Measurements from ENCODE around the gene STIP1. TPM values are rescaled to one million over a fixed set of nuclear protein-coding genes. Genes with fewer than 3 reads are reported as not detected.

Gene STIP1
- polyA plus RNA-seq, 1 donor from 2014 or later = 161 TPM

DNA sequence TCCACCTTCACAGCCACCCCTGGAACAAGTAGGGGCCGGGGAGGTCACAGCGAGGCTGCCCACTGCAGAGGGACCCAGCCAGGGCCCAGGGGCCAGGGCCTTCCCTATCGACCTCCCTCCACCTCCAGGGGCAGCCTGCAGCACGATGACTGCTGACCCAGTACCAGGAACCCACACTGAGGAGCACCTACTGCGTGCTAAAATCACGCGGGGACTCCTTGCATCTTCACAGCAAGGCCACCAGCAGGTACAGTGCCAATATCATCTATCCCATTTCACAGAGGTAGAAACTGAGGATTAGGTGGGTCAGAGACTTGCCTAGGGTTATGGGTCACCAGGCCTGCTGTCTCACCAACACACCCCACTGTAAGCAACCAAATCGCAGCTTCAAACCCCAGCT is 34.6 kb upstream of the STIP1 start:
- Histone ChIP-seq H3K9ac (ENCODE audit: low read length) (no peak overlapping the region), H3K9me3 (ENCODE audit: low read length) (no peaks in the 10 kb centered on the region), H4K20me1 (ENCODE audit: insufficient read depth) (no peaks in the 10 kb centered on the region)

GRCh38 chr11:64152841-64153691 is 32.9 kb upstream of the STIP1 start:
- Histone ChIP-seq H3K9me3 (ENCODE audit: low read length) (no peaks in the 10 kb centered on the region), H4K20me1 (ENCODE audit: insufficient read depth) (no peaks in the 10 kb centered on the region), H3F3A (ENCODE audit: insufficient read depth, low read length, poor library complexity, severe bottlenecking) (no peaks in the 10 kb centered on the region), H3K27ac (ENCODE audit: low read length) (no peak overlapping the region), H3K36me3 (ENCODE audit: insufficient read depth, low read length) (no peaks in the 10 kb centered on the region), H3K9ac (ENCODE audit: low read length) (no peak overlapping the region), H3K4me2 (ENCODE audit: low read length) (no peak overlapping the region), H2AFZ (ENCODE audit: low read depth, low read length) (no peak overlapping the region), H3K9me2 (ENCODE audit: insufficient read depth, low read length) (no peaks in the 10 kb centered on the region), H3K79me2 (replicated peaks; ENCODE audit: insufficient read depth, low read length) (no peaks in the 10 kb centered on the region), H3K27me3 (ENCODE audit: insufficient read depth, low read depth, low read length) (no peaks in the 10 kb centered on the region), H3K4me3 (ENCODE audit: low read length) (no peak overlapping the region)
- TF ChIP-seq, protein P1, sequence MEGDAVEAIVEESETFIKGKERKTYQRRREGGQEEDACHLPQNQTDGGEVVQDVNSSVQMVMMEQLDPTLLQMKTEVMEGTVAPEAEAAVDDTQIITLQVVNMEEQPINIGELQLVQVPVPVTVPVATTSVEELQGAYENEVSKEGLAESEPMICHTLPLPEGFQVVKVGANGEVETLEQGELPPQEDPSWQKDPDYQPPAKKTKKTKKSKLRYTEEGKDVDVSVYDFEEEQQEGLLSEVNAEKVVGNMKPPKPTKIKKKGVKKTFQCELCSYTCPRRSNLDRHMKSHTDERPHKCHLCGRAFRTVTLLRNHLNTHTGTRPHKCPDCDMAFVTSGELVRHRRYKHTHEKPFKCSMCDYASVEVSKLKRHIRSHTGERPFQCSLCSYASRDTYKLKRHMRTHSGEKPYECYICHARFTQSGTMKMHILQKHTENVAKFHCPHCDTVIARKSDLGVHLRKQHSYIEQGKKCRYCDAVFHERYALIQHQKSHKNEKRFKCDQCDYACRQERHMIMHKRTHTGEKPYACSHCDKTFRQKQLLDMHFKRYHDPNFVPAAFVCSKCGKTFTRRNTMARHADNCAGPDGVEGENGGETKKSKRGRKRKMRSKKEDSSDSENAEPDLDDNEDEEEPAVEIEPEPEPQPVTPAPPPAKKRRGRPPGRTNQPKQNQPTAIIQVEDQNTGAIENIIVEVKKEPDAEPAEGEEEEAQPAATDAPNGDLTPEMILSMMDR (IDR thresholded peaks at IDR 0.05; ENCODE audit: poor library complexity, severe bottlenecking) = peak; percentile 96
- TF ChIP-seq MXI1 (conservative IDR thresholded peaks at IDR 0.05; ENCODE audit: poor library complexity, severe bottlenecking) (no peak), RAD21 (conservative IDR thresholded peaks at IDR 0.05) (peak; percentile 91), TAF1 (IDR thresholded peaks at IDR 0.05; ENCODE audit: low read depth) (no peak), EZH2 (IDR thresholded peaks at IDR 0.05; ENCODE audit: borderline replicate concordance, insufficient read depth, low read length, poor library complexity, severe bottlenecking) (no peak), REST (IDR thresholded peaks at IDR 0.05; ENCODE audit: borderline replicate concordance) (no peak), SMC3 (conservative IDR thresholded peaks at IDR 0.05; ENCODE audit: poor library complexity) (peak; percentile 91), EP300 (conservative IDR thresholded peaks at IDR 0.05; ENCODE audit: poor library complexity, severe bottlenecking) (no peak), POLR2AphosphoS5 (IDR thresholded peaks at IDR 0.05) (no peak)

More for the DNA sequence above, 34.6 kb upstream of the STIP1 start:
- Histone ChIP-seq H3K4me3 (ENCODE audit: low read length) (no peak overlapping the region), H3K36me3 (ENCODE audit: insufficient read depth, low read length) (no peaks in the 10 kb centered on the region), H3K4me2 (ENCODE audit: low read length) (no peak overlapping the region), H3K27ac (ENCODE audit: low read length) (no peak overlapping the region), H3K9me2 (ENCODE audit: insufficient read depth, low read length) (no peaks in the 10 kb centered on the region), H3K79me2 (replicated peaks; ENCODE audit: insufficient read depth, low read length) (no peaks in the 10 kb centered on the region), H3F3A (ENCODE audit: insufficient read depth, low read length, poor library complexity, severe bottlenecking) (no peaks in the 10 kb centered on the region), H2AFZ (ENCODE audit: low read depth, low read length) (no peak overlapping the region), H3K27me3 (ENCODE audit: insufficient read depth, low read depth, low read length) (no peaks in the 10 kb centered on the region)
- TF ChIP-seq TAF1 (IDR thresholded peaks at IDR 0.05; ENCODE audit: low read depth) (no peak), EZH2 (IDR thresholded peaks at IDR 0.05; ENCODE audit: borderline replicate concordance, insufficient read depth, low read length, poor library complexity, severe bottlenecking) (no peak), EP300 (conservative IDR thresholded peaks at IDR 0.05; ENCODE audit: poor library complexity, severe bottlenecking) (no peak), MXI1 (conservative IDR thresholded peaks at IDR 0.05; ENCODE audit: poor library complexity, severe bottlenecking) (no peak), POLR2AphosphoS5 (IDR thresholded peaks at IDR 0.05) (no peak), SMC3 (conservative IDR thresholded peaks at IDR 0.05; ENCODE audit: poor library complexity) (no peak)
